ENCODE data around the gene DDI2.
A peak's percentile ranks its signal among the peaks of the same experiment; 100 is the strongest.

DDI2 gene

DNA sequence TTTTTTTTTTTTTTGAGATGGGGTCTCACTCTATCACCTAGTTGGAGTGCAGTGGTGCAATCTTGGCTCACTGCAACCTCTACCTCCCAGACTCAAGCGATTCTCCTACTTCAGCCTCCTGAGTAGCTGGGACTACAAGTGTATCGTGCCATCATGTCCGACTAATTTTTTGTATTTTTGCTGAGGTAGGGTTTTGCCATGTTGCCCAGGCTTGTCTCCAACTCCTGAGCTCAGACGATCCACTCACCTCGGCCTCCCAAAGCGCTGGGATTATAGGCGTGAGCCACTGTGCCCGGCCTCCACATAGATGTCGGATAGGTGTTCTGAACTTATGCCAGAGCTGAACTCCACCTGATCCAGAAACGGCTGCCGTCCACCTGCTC lies 87.9 kb downstream of the DDI2 start:
- no peak for DNase-seq

DNA sequence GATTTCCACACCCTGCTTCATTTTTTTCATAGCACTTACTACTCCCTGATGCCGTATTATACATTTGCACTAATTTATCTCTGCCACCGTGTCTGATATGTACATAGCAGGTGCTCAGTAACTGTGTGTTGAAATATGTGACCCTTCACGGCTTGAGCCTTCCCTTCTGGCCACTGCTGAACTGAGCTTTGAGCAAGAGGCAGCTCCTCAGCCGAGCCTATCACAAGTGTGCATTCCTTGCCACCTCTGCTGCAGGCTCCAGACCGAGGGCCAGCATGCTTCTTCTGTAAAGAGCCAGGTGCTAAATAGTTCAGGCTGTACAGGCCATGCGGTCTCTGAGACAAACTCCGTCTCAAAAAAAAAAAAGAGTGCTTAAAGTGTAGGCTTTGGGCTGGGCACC lies 89.5 kb downstream of the DDI2 start:
- no peak for DNase-seq

DNA sequence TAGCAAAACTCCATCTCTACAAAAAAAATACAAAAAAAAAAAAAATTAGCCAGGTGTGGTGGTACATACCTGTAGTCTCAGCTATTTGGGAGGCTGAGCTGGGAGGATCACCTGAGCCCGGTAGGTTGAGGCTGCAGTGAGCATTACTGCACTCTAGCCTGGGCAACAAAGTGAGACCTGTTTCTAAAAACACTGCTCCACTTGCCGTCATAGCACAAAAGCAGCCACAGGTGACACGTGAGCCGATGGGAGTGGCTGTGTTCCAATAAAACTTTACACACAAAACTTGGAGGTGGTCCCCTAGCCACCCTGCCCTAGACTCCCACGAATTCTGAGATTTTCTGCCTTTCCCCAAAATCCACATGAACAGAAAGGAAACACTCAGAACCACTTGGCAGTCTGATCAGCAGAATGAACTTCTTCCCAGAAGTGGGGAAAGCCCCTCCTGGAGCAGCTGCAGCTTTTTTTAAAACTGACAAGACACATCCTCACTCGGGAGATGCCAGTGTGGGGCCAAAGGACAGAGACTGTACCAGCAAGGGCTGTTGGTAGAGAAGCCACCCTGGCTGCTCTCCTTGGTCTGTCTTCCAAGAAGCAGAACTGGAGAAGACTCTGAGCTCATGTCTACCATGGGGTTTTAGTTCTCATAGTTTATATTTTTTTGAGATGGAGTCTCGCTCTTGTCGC lies 90.1 kb downstream of the DDI2 start:
- DNase-seq: no peak

DNA sequence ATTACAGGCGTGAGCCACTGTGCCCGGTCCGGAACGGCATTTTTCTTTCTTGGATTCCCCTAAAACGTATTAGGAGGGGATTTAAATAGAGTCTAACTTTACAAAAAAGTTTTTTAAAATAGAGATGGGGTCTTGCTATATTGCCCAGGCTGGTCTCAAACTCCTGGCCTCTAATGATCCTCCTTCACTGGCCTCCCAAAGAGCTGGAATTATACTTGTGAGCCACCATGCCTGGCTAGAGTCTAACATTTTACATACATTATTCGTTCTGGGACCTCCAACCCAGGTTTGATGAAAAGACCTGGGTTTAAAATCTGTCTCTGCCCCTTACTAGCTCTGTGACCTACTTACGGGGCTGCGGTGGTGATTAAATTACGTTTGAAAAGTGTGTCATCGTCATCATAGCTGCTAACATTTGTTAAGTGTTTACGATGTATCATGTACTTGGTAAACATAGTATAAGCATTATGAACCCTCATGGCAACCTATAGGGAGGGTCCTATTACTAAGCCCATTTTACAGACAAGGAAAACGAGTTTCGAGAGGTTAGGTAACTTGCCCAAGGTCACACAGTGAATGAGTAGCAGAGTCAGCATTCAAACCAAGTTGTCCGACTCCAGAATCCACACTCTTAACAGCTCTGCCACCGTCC lies 91.4 kb downstream of the DDI2 start:
- DNase-seq: no peak

DNA sequence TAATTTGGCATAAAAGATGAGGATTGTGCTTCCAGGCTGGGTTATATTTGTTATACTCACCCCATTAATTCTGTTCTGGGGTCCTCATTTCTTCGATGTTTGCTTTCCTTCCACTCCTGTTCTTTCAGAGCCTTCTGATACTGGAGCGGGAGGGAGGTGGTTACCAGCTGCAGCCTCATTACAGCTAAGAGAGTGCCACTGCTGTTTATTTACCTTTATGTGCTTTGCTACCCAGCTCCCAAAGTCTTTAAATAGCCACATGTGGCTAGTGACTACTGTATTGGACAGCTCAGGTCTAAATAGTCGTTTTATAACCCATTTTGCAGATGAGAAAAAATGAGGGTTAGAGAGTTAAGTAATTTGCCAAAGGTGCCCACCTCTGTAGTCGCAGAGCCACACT lies 92.0 kb downstream of the DDI2 start:
- no peak for DNase-seq

DNA sequence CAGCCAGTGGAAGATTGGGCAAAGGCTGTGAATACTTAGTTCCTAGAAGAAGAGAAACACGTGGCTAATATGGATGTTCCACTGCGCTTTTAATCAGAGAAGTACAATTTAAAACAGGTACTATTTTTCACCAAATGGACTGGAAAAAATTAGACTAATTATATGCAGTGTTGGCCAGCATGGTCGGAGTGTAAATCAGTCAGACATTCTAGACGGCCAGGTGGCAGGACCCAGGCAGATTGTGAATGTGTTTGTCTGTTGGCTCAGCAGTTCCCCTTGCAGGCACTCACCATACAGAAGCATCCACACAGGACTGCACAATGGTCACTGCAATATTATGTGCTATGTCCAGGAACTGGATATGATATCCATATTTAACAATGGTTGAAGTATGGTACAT lies 94.9 kb downstream of the DDI2 start:
- DNase-seq: no peak

DNA sequence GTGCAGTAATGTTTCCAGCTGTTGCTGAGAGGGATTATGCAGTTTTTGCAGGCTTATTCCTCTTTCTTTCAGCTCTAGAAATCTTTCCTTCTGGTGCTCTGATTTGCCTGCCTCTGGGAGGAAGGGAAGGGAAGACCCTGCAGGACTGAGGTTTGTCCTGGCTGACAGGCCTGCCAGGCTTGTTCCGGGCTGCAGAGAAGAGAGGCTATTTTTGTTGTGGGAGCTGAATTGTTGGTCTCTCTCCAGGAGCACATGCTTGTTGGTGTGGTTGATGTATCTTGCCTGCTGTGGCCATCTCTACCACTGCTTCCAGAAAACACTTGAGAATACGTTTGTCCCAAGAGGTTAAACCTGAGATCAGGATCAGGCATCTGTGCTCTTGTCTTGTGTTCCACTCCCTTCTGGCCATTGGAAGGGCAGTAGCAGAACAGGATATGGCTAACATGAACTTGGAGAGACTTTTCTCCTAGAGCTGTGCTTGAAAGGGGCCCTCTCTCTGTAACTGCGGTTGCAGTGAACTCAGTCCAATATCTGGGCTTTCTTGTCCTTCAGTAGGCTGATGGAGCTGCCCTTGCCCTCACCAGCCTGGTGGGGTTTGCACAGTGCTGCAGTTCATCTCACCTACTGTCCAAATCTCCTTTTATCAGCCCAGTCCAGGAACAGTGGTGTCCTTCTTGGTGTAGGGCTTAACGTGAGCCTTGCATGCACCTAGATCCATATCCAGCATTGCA lies 97.3 kb downstream of the DDI2 start:
- peak; percentile 47 for DNase-seq

DNA sequence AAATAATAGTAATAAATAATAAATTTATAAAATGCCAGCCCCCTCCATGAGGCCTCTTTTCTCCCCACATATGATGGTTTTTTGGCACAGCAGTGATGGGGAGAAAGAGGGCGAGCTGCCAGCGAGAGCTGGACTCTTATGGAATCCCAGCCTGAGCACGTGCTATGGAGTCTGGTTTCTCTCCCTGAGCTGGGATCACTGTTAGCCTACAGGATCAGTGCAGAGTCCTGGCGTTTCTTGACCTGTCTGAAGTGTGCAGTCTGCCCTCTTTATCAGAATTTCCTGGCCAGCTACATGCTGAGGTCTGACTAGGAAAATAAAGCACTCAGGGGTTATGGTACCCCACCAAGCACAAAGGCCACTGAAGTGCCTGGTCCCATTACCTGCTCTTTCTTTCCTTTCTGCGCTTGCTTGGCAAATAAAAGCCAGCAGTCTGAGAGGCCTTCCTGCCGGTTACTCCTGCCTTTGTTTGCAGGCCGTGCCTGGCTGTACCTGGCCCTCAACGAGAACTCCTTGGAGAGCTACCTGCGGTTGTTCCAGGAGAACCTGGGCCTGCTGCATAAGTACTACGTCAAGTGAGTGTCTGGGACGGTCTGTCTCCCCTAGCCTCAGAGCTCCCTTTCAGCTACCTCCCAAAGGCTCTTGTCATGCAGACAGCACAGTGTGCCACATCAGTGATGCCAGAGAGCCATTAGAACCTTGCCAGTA lies 100.3 kb downstream of the DDI2 start:
- no peak for DNase-seq

DNA sequence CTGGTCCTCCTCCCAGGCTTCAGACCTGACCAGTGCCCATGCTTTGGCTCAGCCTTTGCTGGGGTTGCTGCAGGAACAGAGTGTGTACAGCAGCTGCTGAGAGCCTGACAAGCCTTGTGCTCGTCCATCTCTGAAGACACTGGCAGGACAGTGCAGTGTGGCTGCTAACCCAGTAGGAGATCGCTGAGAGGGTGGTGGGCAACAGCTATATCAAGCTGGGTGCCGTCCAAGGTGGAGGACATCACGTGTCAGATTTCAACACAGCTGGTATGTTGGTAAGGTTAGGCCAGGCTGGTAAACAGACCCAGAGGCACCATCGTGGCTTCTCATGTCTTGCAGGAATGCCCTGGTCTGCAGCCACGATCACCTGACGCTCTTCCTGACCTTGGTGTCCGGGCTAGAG lies 100.9 kb downstream of the DDI2 start:
- no peak for DNase-seq

Measured in fibroblast of upper back skin (primary cell).